Thyroid gland (tissue), 4 donors: Measurements from ENCODE around the gene ALDH1A1. TPM values are rescaled to one million over a fixed set of nuclear protein-coding genes. Genes with fewer than 3 reads are reported as not detected.

Experiments
- DNase-seq, 2 donors: peaks; one replicate each; pipeline ENCODE4 v3.0.0-alpha.2; 2019
- H3K27ac ChIP-seq, 3 donors: fragments of 200-600 bp; sonication (generic); 1 replicate in 2 of 3; 2 replicates in 1 of 3; pipeline ENCODE4 v1.5.1; 2016 to 2019; ENCODE audit warnings: mild to moderate bottlenecking in 1 of 3, moderate library complexity in 1 of 3
- H3K27me3 ChIP-seq: fragments of 200-600 bp; sonication (generic); one replicate; pipeline ENCODE4 v1.5.1; 2019
- H3K36me3 ChIP-seq, 2 donors: fragments of 200-600 bp; sonication (generic); one replicate each; pipeline ENCODE4 v1.5.1; 2016 to 2019
- H3K4me1 ChIP-seq, 2 donors: fragments of 200-600 bp; sonication (generic); one replicate each; pipeline ENCODE4 v1.5.1; 2017 to 2019
- H3K4me3 ChIP-seq, 3 donors: fragments of 200-600 bp; sonication (generic); replicated peaks in 1 of 3; 1 replicate in 2 of 3; 2 replicates in 1 of 3; pipeline ENCODE4 v1.5.1; 2016; ENCODE audit warnings: mild to moderate bottlenecking in 1 of 3
- H3K9me3 ChIP-seq: fragments of 200-600 bp; sonication (generic); one replicate; pipeline ENCODE4 v1.5.1; 2017
- CTCF ChIP-seq, 6 experiments: fragments of 200-600 bp in 3 of 6; fragments of 450-650 bp in 3 of 6; sonication (generic) in 3 of 6; IDR thresholded peaks; one replicate each; pipeline ENCODE4 v1.5.1; 2016 to 2019; ENCODE audit warnings: antibody characterized with exemption in 6 of 6, mild to moderate bottlenecking in 2 of 6, inconsistent platforms in 1 of 6, moderate library complexity in 1 of 6
- POLR2A ChIP-seq, 2 donors: fragments of 450-650 bp; IDR thresholded peaks; one replicate each; pipeline ENCODE4 v1.6.1; 2017; ENCODE audit warnings: antibody characterized with exemption in 2 of 2, mild to moderate bottlenecking in 2 of 2, moderate library complexity in 1 of 2
- WGBS, 2 donors: methylation state at CpG; one replicate each; pipeline ENCODE4 v1.1.5; 2017; 5-methylcytosine and 5-hydroxymethylcytosine counted together
- intact Hi-C: fragments of 100-400 bp; cut with DNase I; formaldehyde crosslinking; loops from one replicate; pipeline ENCODE4 v1.15.1; 2023
- total RNA-seq, 4 donors: library from RNA; depleted of rRNA; stranded (reverse); fragments of >200 nt; gene quantifications; one replicate each; pipeline ENCODE4 v1.2.3, GENCODE V29; 2016

ALDH1A1 gene
- total RNA-seq, 4 donors from 2014 or later: 237 to 323 (median 293) TPM

GRCh38 chr9:72949918-72950325, 2.9 kb downstream of the ALDH1A1 start:
- Histone ChIP-seq H3K4me1 (peaks cover 36 to 43% of the 10 kb centered on the region in 2 donors), H3K27me3 (no peaks in the 10 kb centered on the region), H3K4me3 (no peak overlapping the region), H3K9me3 (no peaks in the 10 kb centered on the region), H3K27ac (peak overlapping the region; percentile 76 to 89 (median 87)), H3K36me3 (no peaks in the 10 kb centered on the region)
- TF ChIP-seq CTCF (IDR thresholded peaks at IDR 0.05) (no peak), POLR2A (IDR thresholded peaks at IDR 0.05) (no peak)
- WGBS, 2 donors: 78 to 82% methylated on average over 7 of the region's 7 CpGs
- no peak for DNase-seq
- intact Hi-C loops: no loop called here

- 89 to 100% methylated on average over 1 of the region's 1 CpG for WGBS, 2 donors
- Histone ChIP-seq H3K9me3 (no peaks in the 10 kb centered on the region), H3K27ac (peak overlapping the region; percentile 71 to 89 (median 76)), H3K36me3 (no peaks in the 10 kb centered on the region), H3K4me3 (no peak overlapping the region), H3K27me3 (no peaks in the 10 kb centered on the region), H3K4me1 (peaks cover 40 to 43% of the 10 kb centered on the region in 2 donors)
- TF ChIP-seq CTCF (IDR thresholded peaks at IDR 0.05) (no peak), POLR2A (IDR thresholded peaks at IDR 0.05) (peak in 1 of 2 donors; percentile 5)
- no peak for DNase-seq
- intact Hi-C loops: no loop called here
Measured at GRCh38 chr9:72949244-72949582, 3.6 kb downstream of the ALDH1A1 start.

GRCh38 chr9:72948575-72949243, 4.1 kb downstream of the ALDH1A1 start:
- TF ChIP-seq CTCF (IDR thresholded peaks at IDR 0.05): no peak
- TF ChIP-seq POLR2A (IDR thresholded peaks at IDR 0.05): no peak
- no peak overlapping the region for H3K4me3 ChIP-seq
- H3K4me1 ChIP-seq: peaks cover 37 to 38% of the 10 kb centered on the region in 2 donors
- intact Hi-C loops: no loop called here
- peak overlapping the region; percentile 71 to 89 (median 76) for H3K27ac ChIP-seq
- no peak for DNase-seq
- no peaks in the 10 kb centered on the region for H3K36me3 ChIP-seq
- H3K9me3 ChIP-seq: no peaks in the 10 kb centered on the region
- WGBS, 2 donors: 66 to 67% methylated on average over 6 of the region's 6 CpGs
- no peaks in the 10 kb centered on the region for H3K27me3 ChIP-seq

- peak overlapping the region; percentile 36 to 89 (median 76) for H3K27ac ChIP-seq
- H3K9me3 ChIP-seq: no peaks in the 10 kb centered on the region
- intact Hi-C loops: no loop called here
- no peaks in the 10 kb centered on the region for H3K36me3 ChIP-seq
- peaks cover 30 to 40% of the 10 kb centered on the region in 2 donors for H3K4me1 ChIP-seq
- TF ChIP-seq CTCF (IDR thresholded peaks at IDR 0.05) (no peak), POLR2A (IDR thresholded peaks at IDR 0.05) (peak in 1 of 2 donors; percentile 50)
- DNase-seq: no peak
- WGBS, 2 donors: 21 to 26% methylated on average over 3 of the region's 3 CpGs
- no peaks in the 10 kb centered on the region for H3K27me3 ChIP-seq
- no peak overlapping the region for H3K4me3 ChIP-seq
Measured at GRCh38 chr9:72947984-72948465, 4.8 kb downstream of the ALDH1A1 start.

GRCh38 chr9:72946821-72947220, 6.0 kb downstream of the ALDH1A1 start:
- Histone ChIP-seq H3K36me3 (no peaks in the 10 kb centered on the region), H3K4me3 (no peak overlapping the region), H3K27ac (peak overlapping the region; percentile 36 to 89 (median 76)), H3K9me3 (no peaks in the 10 kb centered on the region), H3K4me1 (peaks cover 30 to 41% of the 10 kb centered on the region in 2 donors), H3K27me3 (no peaks in the 10 kb centered on the region)
- intact Hi-C loops: no loop called here
- TF ChIP-seq POLR2A (IDR thresholded peaks at IDR 0.05) (no peak), CTCF (IDR thresholded peaks at IDR 0.05) (no peak)
- DNase-seq: no peak
